Keratinocyte (primary cell): ENCODE results near the gene SPATS2.

ENCODE experiments used
- EZH2 ChIP-seq: IDR thresholded peaks from one replicate; pipeline ENCODE4 v1.6.1; 2012; ENCODE audit warnings: inconsistent platforms, mild to moderate bottlenecking, low read length, moderate library complexity
- TF ChIP-seq, protein P1 (sequence below), 3 experiments: IDR thresholded peaks in 1 of 3; conservative IDR thresholded peaks in 1 of 3; optimal IDR thresholded peaks in 1 of 3; 2 replicates in 2 of 3; 3 replicates in 1 of 3; pipeline versions ENCODE3 to v1.5.1; 2011; ENCODE audit warnings: low read length in 3 of 3, mild to moderate bottlenecking in 3 of 3, moderate library complexity in 2 of 3, control low read depth in 1 of 3, inconsistent platforms in 1 of 3; ENCODE audit not compliant: insufficient read depth in 2 of 3; ENCODE audit errors: extremely low read depth in 1 of 3

DNA sequence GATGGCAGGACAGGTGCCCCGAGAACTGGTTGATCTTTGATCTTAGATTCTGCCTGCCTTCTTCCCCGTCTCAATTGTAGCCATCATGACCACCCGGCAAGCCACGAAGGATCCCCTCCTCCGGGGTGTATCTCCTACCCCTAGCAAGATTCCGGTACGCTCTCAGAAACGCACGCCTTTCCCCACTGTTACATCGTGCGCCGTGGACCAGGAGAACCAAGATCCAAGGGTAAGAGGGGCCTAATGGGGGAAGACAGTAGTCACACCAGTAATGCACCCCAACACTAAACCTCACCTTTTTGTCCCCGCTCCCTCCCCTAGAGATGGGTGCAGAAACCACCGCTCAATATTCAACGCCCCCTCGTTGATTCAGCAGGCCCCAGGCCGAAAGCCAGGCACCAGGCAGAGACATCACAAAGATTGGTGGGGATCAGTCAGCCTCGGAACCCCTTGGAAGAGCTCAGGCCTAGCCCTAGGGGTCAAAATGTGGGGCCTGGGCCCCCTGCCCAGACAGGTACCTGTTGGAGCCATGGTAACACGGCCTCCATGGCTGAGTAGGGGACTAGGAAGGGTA is 43.7 kb upstream of the SPATS2 start:
- TF ChIP-seq, protein P1, sequence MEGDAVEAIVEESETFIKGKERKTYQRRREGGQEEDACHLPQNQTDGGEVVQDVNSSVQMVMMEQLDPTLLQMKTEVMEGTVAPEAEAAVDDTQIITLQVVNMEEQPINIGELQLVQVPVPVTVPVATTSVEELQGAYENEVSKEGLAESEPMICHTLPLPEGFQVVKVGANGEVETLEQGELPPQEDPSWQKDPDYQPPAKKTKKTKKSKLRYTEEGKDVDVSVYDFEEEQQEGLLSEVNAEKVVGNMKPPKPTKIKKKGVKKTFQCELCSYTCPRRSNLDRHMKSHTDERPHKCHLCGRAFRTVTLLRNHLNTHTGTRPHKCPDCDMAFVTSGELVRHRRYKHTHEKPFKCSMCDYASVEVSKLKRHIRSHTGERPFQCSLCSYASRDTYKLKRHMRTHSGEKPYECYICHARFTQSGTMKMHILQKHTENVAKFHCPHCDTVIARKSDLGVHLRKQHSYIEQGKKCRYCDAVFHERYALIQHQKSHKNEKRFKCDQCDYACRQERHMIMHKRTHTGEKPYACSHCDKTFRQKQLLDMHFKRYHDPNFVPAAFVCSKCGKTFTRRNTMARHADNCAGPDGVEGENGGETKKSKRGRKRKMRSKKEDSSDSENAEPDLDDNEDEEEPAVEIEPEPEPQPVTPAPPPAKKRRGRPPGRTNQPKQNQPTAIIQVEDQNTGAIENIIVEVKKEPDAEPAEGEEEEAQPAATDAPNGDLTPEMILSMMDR (optimal IDR thresholded peaks at IDR 0.05 in 1 of 3, IDR thresholded peaks at IDR 0.05 in 1 of 3, conservative IDR thresholded peaks at IDR 0.05 in 1 of 3; ENCODE audit: extremely low read depth in 1 of 3, insufficient read depth in 2 of 3, low read length in 3 of 3): no peak
- no peak for TF ChIP-seq EZH2
